H1 (cell line): ENCODE data around the gene PTGDS. TPM values are rescaled to one million over a fixed set of nuclear protein-coding genes. Genes with fewer than 3 reads are reported as not detected.

Experiments used
- CTCF ChIA-PET: fragments of 300-600 bp; sonication (Branson Sonifier 250); formaldehyde crosslinking; loops from one replicate; lab custom pipeline; 2021; ENCODE audit not compliant: partially characterized antibody; lab: Charles Lee
- POLR2A ChIA-PET: fragments of 300-600 bp; sonication (Branson Sonifier 250); formaldehyde crosslinking; loops from one replicate; lab custom pipeline; 2021; ENCODE audit warnings: inconsistent platforms; ENCODE audit not compliant: partially characterized antibody; lab: Charles Lee
- DNase-seq, 2 experiments: peaks; one replicate each; pipeline versions ENCODE4 v3.0.0 to v3.0.0-alpha.2; 2010 to 2022; ENCODE audit warnings: low spot score in 2 of 2, low read depth in 1 of 2, mixed read lengths in 1 of 2
- FAIRE-seq: peaks from 2 replicates; lab custom pipeline; 2011; peaks lifted over from hg19 to GRCh38; lab: Jason Lieb, UNC
- H2AFZ ChIP-seq: 2 replicates; pipeline ENCODE4 v1.8.1; 2012; ENCODE audit warnings: low read length, inconsistent platforms
- H2AK5ac ChIP-seq: 2 replicates; pipeline ENCODE4 v1.6.1; 2013; ENCODE audit warnings: low read depth, low read length
- H2BK120ac ChIP-seq: replicated peaks from 2 replicates; pipeline ENCODE3; 2013; ENCODE audit warnings: low read depth, low read length, inconsistent platforms
- H2BK12ac ChIP-seq: 2 replicates; pipeline ENCODE4 v1.6.1; 2013; ENCODE audit warnings: low read depth, low read length
- H2BK15ac ChIP-seq: 2 replicates; pipeline ENCODE4 v1.6.1; 2013; ENCODE audit warnings: low read length
- H2BK20ac ChIP-seq: 2 replicates; pipeline ENCODE4 v1.6.1; 2013; ENCODE audit warnings: low read length
- H2BK5ac ChIP-seq: 2 replicates; pipeline ENCODE4 v1.6.1; 2013; ENCODE audit warnings: low read depth, low read length
- H3K14ac ChIP-seq: 2 replicates; pipeline ENCODE4 v1.6.1; 2013; ENCODE audit warnings: inconsistent platforms; ENCODE audit not compliant: insufficient read length
- H3K18ac ChIP-seq: 2 replicates; pipeline ENCODE4 v1.6.1; 2013; ENCODE audit warnings: low read length; ENCODE audit errors: extremely low read depth
- H3K23ac ChIP-seq: 2 replicates; pipeline ENCODE4 v1.6.1; 2013; ENCODE audit warnings: inconsistent platforms; ENCODE audit not compliant: insufficient read length
- H3K23me2 ChIP-seq: 2 replicates; pipeline ENCODE4 v1.6.1; 2013; ENCODE audit warnings: low read depth, low read length
- H3K27ac ChIP-seq: 2 replicates; pipeline ENCODE4 v1.6.1; 2011; ENCODE audit warnings: low read depth, low read length, inconsistent platforms
- H3K27me3 ChIP-seq, 4 experiments: replicated peaks in 1 of 4; 1 replicate in 1 of 4; 2 replicates in 3 of 4; pipeline versions ENCODE4 v1.6.1 to v1.8.1; 2011 to 2013; ENCODE audit warnings: low read length in 3 of 4, mild to moderate bottlenecking in 3 of 4, inconsistent platforms in 2 of 4, mixed read lengths in 2 of 4, moderate library complexity in 1 of 4; ENCODE audit not compliant: control insufficient read depth in 3 of 4, insufficient read depth in 3 of 4; ENCODE audit errors: extremely low read depth in 1 of 4
- H3K36me3 ChIP-seq, 4 experiments: 2 replicates each; pipeline versions ENCODE4 v1.6.1 to v1.8.1; 2011 to 2013; ENCODE audit warnings: mild to moderate bottlenecking in 4 of 4, low read length in 3 of 4, moderate library complexity in 2 of 4, control low read depth in 1 of 4, inconsistent platforms in 1 of 4; ENCODE audit not compliant: insufficient read depth in 4 of 4, control insufficient read depth in 2 of 4
- H3K4ac ChIP-seq: replicated peaks from 2 replicates; pipeline ENCODE3; 2013; ENCODE audit warnings: low read length, low read depth, mixed read lengths, inconsistent platforms; ENCODE audit not compliant: insufficient read length
- H3K4me1 ChIP-seq, 4 experiments: replicated peaks in 1 of 4; 1 replicate in 1 of 4; 2 replicates in 3 of 4; pipeline versions ENCODE4 v1.6.1 to v1.8.1; 2011 to 2013; ENCODE audit warnings: low read length in 3 of 4, inconsistent platforms in 2 of 4, mixed read lengths in 1 of 4; ENCODE audit not compliant: insufficient read depth in 4 of 4, control insufficient read depth in 3 of 4
- H3K4me2 ChIP-seq, 2 experiments: 2 replicates each; pipeline versions ENCODE4 v1.6.1 to v1.8.1; 2011 to 2013; ENCODE audit warnings: low read depth in 2 of 2, low read length in 2 of 2, control low read depth in 1 of 2, inconsistent platforms in 1 of 2, mild to moderate bottlenecking in 1 of 2; ENCODE audit not compliant: insufficient read depth in 1 of 2
- H3K4me3 ChIP-seq, 4 experiments: fragments of 200-600, 300-600 bp in 1 of 4; sonication (generic), shearing (Covaris generic), sonication (Bioruptor Twin) in 1 of 4; 2 replicates each; pipeline versions ENCODE4 v1.5.1 to v1.8.1; 2011 to 2016; ENCODE audit warnings: low read length in 4 of 4, low read depth in 3 of 4, control low read depth in 2 of 4, inconsistent platforms in 2 of 4, mild to moderate bottlenecking in 2 of 4, mixed read lengths in 1 of 4, moderate library complexity in 1 of 4; ENCODE audit not compliant: insufficient read depth in 2 of 4; ENCODE audit errors: extremely low read depth in 1 of 4
- H3K56ac ChIP-seq: replicated peaks from 2 replicates; pipeline ENCODE3; 2013; ENCODE audit warnings: low read depth, mild to moderate bottlenecking, mixed read lengths, low read length, inconsistent platforms; ENCODE audit not compliant: insufficient read length
- H3K79me1 ChIP-seq: 2 replicates; pipeline ENCODE4 v1.6.1; 2013; ENCODE audit warnings: low read depth, low read length, control low read depth
- H3K79me2 ChIP-seq, 2 experiments: 2 replicates each; pipeline versions ENCODE4 v1.6.1 to v1.8.1; 2012 to 2013; ENCODE audit warnings: low read length in 2 of 2, mild to moderate bottlenecking in 2 of 2, inconsistent platforms in 1 of 2; ENCODE audit not compliant: insufficient read depth in 2 of 2, control insufficient read depth in 1 of 2
- H3K9ac ChIP-seq, 4 experiments: replicated peaks in 1 of 4; 1 replicate in 1 of 4; 2 replicates in 3 of 4; pipeline versions ENCODE4 v1.6.1 to v1.8.1; 2011 to 2013; ENCODE audit warnings: low read depth in 3 of 4, low read length in 3 of 4, control low read depth in 2 of 4, mild to moderate bottlenecking in 2 of 4, moderate library complexity in 2 of 4, inconsistent platforms in 1 of 4; ENCODE audit errors: extremely low read depth in 1 of 4
- H3K9me3 ChIP-seq, 2 experiments: 2 replicates each; pipeline versions ENCODE4 v1.6.1 to v1.8.1; 2012 to 2013; ENCODE audit warnings: mild to moderate bottlenecking in 2 of 2, moderate library complexity in 2 of 2, control low read depth in 1 of 2, inconsistent platforms in 1 of 2, low read depth in 1 of 2, low read length in 1 of 2, mixed read lengths in 1 of 2; ENCODE audit not compliant: insufficient read depth in 2 of 2
- H4K20me1 ChIP-seq, 2 experiments: replicated peaks in 1 of 2; 2 replicates each; pipeline versions ENCODE3 to v1.8.1; 2011 to 2013; ENCODE audit warnings: inconsistent platforms in 2 of 2, low read length in 2 of 2, mild to moderate bottlenecking in 1 of 2; ENCODE audit not compliant: insufficient read depth in 2 of 2, control insufficient read depth in 1 of 2
- H4K5ac ChIP-seq: 2 replicates; pipeline ENCODE4 v1.6.1; 2013; ENCODE audit warnings: low read length, low read depth, mixed read lengths, inconsistent platforms; ENCODE audit not compliant: insufficient read length
- H4K8ac ChIP-seq: 2 replicates; pipeline ENCODE4 v1.8.0; 2013; ENCODE audit warnings: mild to moderate bottlenecking, moderate library complexity, low read length, inconsistent platforms; ENCODE audit not compliant: insufficient read depth; ENCODE audit errors: extremely low read depth
- H4K91ac ChIP-seq: replicated peaks from 2 replicates; pipeline ENCODE3; 2013; ENCODE audit warnings: low read length, mixed read lengths, inconsistent platforms; ENCODE audit not compliant: insufficient read length
- ASH2L ChIP-seq: fragments of 200-600, 300-600 bp; sonication (generic); IDR thresholded peaks from one replicate; pipeline ENCODE4 v1.7.1; 2017; ENCODE audit warnings: low read length
- CHD2 ChIP-seq: IDR thresholded peaks from 2 replicates; pipeline ENCODE4 v1.6.1; 2012; ENCODE audit warnings: low read length, improper control_type of control experiment
- E2F6 ChIP-seq: IDR thresholded peaks from 2 replicates; pipeline ENCODE4 v1.6.1; 2012; ENCODE audit warnings: inconsistent platforms
- GABPA ChIP-seq: IDR thresholded peaks from 2 replicates; pipeline ENCODE4 v1.6.1; 2011; ENCODE audit warnings: mild to moderate bottlenecking, low read length, moderate library complexity, borderline replicate concordance; ENCODE audit not compliant: insufficient read depth
- GTF2F1 ChIP-seq: IDR thresholded peaks from 2 replicates; pipeline ENCODE4 v1.6.1; 2012; ENCODE audit warnings: low read depth, low read length, improper control_type of control experiment, borderline replicate concordance
- KDM4A ChIP-seq: IDR thresholded peaks from one replicate; pipeline ENCODE4 v1.7.1; 2012; ENCODE audit warnings: low read depth, mild to moderate bottlenecking, moderate library complexity, low read length, inconsistent platforms; ENCODE audit not compliant: severe bottlenecking
- NANOG ChIP-seq: IDR thresholded peaks from 2 replicates; pipeline ENCODE4 v1.6.1; 2011; ENCODE audit warnings: low read length, low read depth, mild to moderate bottlenecking, inconsistent platforms; ENCODE audit not compliant: insufficient read depth, poor library complexity, severe bottlenecking
- SP1 ChIP-seq: IDR thresholded peaks from 2 replicates; pipeline ENCODE4 v1.6.1; 2011; ENCODE audit warnings: low read depth, low read length
- SP4 ChIP-seq: IDR thresholded peaks from 2 replicates; pipeline ENCODE4 v1.6.1; 2012; ENCODE audit warnings: low read length, inconsistent platforms
- TAF7 ChIP-seq: optimal IDR thresholded peaks from 2 replicates; pipeline ENCODE3; 2011; ENCODE audit warnings: low read depth, mild to moderate bottlenecking, inconsistent platforms, low read length, moderate library complexity, borderline replicate concordance
- TEAD4 ChIP-seq: IDR thresholded peaks from 2 replicates; pipeline ENCODE4 v1.6.1; 2012; ENCODE audit warnings: low read depth, low read length, inconsistent platforms, mixed read lengths
- WGBS, 2 experiments: shearing (Covaris generic) in 1 of 2; methylation state at CpG; one replicate each; pipeline versions ENCODE4 v1.1.6 to v1.1.7; 2013 to 2015; ENCODE audit warnings: low lambda C conversion rate in 2 of 2, mixed read lengths in 2 of 2, inconsistent platforms in 1 of 2, low coverage in 1 of 2, missing lambda C conversion rate in 1 of 2; ENCODE audit not compliant: insufficient replicate concordance in 2 of 2, insufficient coverage in 1 of 2, insufficient read length in 1 of 2; ENCODE audit errors: extremely low coverage in 1 of 2, missing lambda C conversion rate in 1 of 2; 5-methylcytosine and 5-hydroxymethylcytosine counted together
- polyA plus RNA-seq, 7 experiments: library from polyadenylated mRNA; depleted of rRNA in 3 of 7; stranded (reverse) in 5 of 7; unstranded in 2 of 7; fragments of >200 nt in 5 of 7; fragments of 200-250 nt in 2 of 7; gene quantifications; 1 replicate in 5 of 7; 2 replicates in 1 of 7; 4 replicates in 1 of 7; pipeline versions ENCODE4 v1.2.1 to v1.2.3, GENCODE V29; 2011 to 2013; ENCODE audit warnings: missing spikeins in 2 of 7, mixed read lengths in 2 of 7
- total RNA-seq: library from RNA; stranded (reverse); fragmentation: NEBNext Ultra II Directional; extraction: Animal tissue kit (Norgen Biotek cat#: 25700); gene quantifications from 2 replicates; pipeline ENCODE4 v1.2.1, GENCODE V29; 2021

PTGDS gene
- total and polyA plus RNA-seq, 2 of the 8 experiments (the other 6 are each of a cell fraction or from before 2014, with no cell fraction given): 1.7 to 2.3 TPM

- CTCF ChIA-PET: interaction anchor here (0.6 to 5.6 kb wide), 12 partner anchors 10 to 171 kb away, joined by 3 to 41 read pairs (median 5); partner anchors contain the start of gene PAXX
- TF ChIP-seq ASH2L (no peak), CHD2 (no peak), SP4 (peak; percentile 75; the same call in 1 of the 2 replicates), TEAD4 (peak; percentile 77), E2F6 (0 out of 2 replicates have a peak, but pooled peaks have one; percentile 13), GABPA (no peak), TAF7 (peak; percentile 30), GTF2F1 (no peak), SP1 (no peak), KDM4A (peak; percentile 37), NANOG (no peak)
Measured at GRCh38 chr9:136978073-136978864, 965 bp downstream of the PTGDS start.

More at GRCh38 chr9:136978073-136978864, 965 bp downstream of the PTGDS start:
- no peaks in the 10 kb centered on the region for H3K36me3 ChIP-seq
- H4K91ac ChIP-seq: no peak overlapping the region
- 3% methylated on average over 18 of the region's 78 CpGs; no CpG with 5 or more reads in 1 of the 2 experiments for WGBS, 2 experiments
- peak overlapping the region; percentile 80; the same call in 1 of the 2 replicates for H2BK12ac ChIP-seq
- H3K14ac ChIP-seq: no peak overlapping the region
- H3K9ac ChIP-seq: peak overlapping the region in 1 of 4 experiments; percentile 34; a peak in 2 of 7 replicates
- H3K56ac ChIP-seq: no peak overlapping the region
- H3K27me3 ChIP-seq: peaks cover 0 to 5% (median 2%) of the 10 kb centered on the region in 4 experiments; a peak in 2 of 7 replicates
- peaks cover 0 to 12% (median 5%) of the 10 kb centered on the region in 4 experiments; a peak in 5 of 7 replicates for H3K4me1 ChIP-seq
- no peak overlapping the region for H2BK15ac ChIP-seq
- no peak overlapping the region for H3K23ac ChIP-seq
- FAIRE-seq (no peak), DNase-seq (peak; percentile 68 to 98)
- peak overlapping the region; percentile 69 to 91 for H3K4me2 ChIP-seq
- H2BK20ac ChIP-seq: no peak overlapping the region
- H4K20me1 ChIP-seq: peaks cover 0 to 2% of the 10 kb centered on the region in 2 experiments
- no peaks in the 10 kb centered on the region for H3K9me3 ChIP-seq
- H3K4me3 ChIP-seq: peak overlapping the region; percentile 43 to 73 (median 52)
- POLR2A ChIA-PET: interaction anchor here (0.9 to 1.0 kb wide), 3 partner anchors 15 to 19 kb away, joined by 3 to 4 read pairs (median 3); partner anchors contain the start of gene CLIC3
- no peak overlapping the region; the same call in 1 of the 2 replicates for H2BK5ac ChIP-seq
- H3K18ac ChIP-seq: peak overlapping the region; percentile 78
- no peak overlapping the region for H2AFZ ChIP-seq
- H3K27ac ChIP-seq: no peak overlapping the region
- no peaks in the 10 kb centered on the region for H3K79me1 ChIP-seq
- no peak overlapping the region for H2AK5ac ChIP-seq
- H4K5ac ChIP-seq: no peak overlapping the region
- peaks cover 8% of the 10 kb centered on the region; the same call in 1 of the 2 replicates for H3K23me2 ChIP-seq
- no peaks in the 10 kb centered on the region for H3K79me2 ChIP-seq
- H4K8ac ChIP-seq: peak overlapping the region; percentile 25; the same call in 1 of the 2 replicates
- H3K4ac ChIP-seq: peak overlapping the region; percentile 38
- no peak overlapping the region for H2BK120ac ChIP-seq
